CD4-positive, CD25-positive, alpha-beta regulatory T cell (primary cell): ENCODE results near the gene RAPGEF5. TPM values are rescaled to one million over a fixed set of nuclear protein-coding genes. Genes with fewer than 3 reads are reported as not detected.

Experiments
- ATAC-seq, 2 donors: fragments of 150-1000 bp; cut with Tn5 transposase; one replicate each; pipeline ENCODE4 v1.10.0; 2021; ENCODE audit warnings: low read depth in 2 of 2, moderate number of reproducible peaks in 2 of 2, moderate library complexity in 1 of 2
- DNase-seq, 3 donors: peaks; one replicate each; pipeline versions ENCODE4 v3.0.0 to v3.0.0-alpha.2; 2012 to 2022; ENCODE audit warnings: mixed read lengths in 1 of 3
- H3K27ac ChIP-seq: one replicate; pipeline ENCODE4 v1.7.0; 2013; ENCODE audit warnings: mild to moderate bottlenecking, low read length; ENCODE audit not compliant: insufficient read depth, poor library complexity, severe bottlenecking
- H3K27me3 ChIP-seq: one replicate; pipeline ENCODE4 v1.7.0; 2013; ENCODE audit warnings: low read length; ENCODE audit not compliant: control insufficient read depth, insufficient read depth
- H3K36me3 ChIP-seq: one replicate; pipeline ENCODE4 v1.7.0; 2013; ENCODE audit warnings: mild to moderate bottlenecking, low read length, moderate library complexity; ENCODE audit not compliant: control insufficient read depth, insufficient read depth
- H3K4me1 ChIP-seq: 2 replicates; pipeline ENCODE4 v1.7.0; 2013; ENCODE audit warnings: mild to moderate bottlenecking, low read length; ENCODE audit not compliant: insufficient read depth, control insufficient read depth, poor library complexity, severe bottlenecking
- H3K4me3 ChIP-seq: one replicate; pipeline ENCODE4 v1.7.0; 2013; ENCODE audit warnings: low read depth, mild to moderate bottlenecking, low read length, moderate library complexity
- H3K9me3 ChIP-seq, 2 experiments: 1 replicate in 1 of 2; 2 replicates in 1 of 2; pipeline ENCODE4 v1.7.0; 2013; ENCODE audit warnings: low read length in 2 of 2, mild to moderate bottlenecking in 1 of 2, moderate library complexity in 1 of 2; ENCODE audit not compliant: control insufficient read depth in 2 of 2
- H3K27ac Mint-ChIP-seq, 3 donors: one replicate each; pipeline ENCODE4 v1.8.0; 2020 to 2022; ENCODE audit warnings: mild to moderate bottlenecking in 3 of 3, mixed read lengths in 3 of 3, moderate library complexity in 2 of 3
- H3K27me3 Mint-ChIP-seq: one replicate; pipeline ENCODE4 v1.8.0; 2022; ENCODE audit warnings: mild to moderate bottlenecking, mixed read lengths
- H3K36me3 Mint-ChIP-seq: one replicate; pipeline ENCODE4 v1.8.0; 2020; ENCODE audit warnings: mixed read lengths
- H3K4me1 Mint-ChIP-seq, 4 donors: one replicate each; pipeline ENCODE4 v1.8.0; 2020 to 2022; ENCODE audit warnings: mixed read lengths in 4 of 4, mild to moderate bottlenecking in 1 of 4
- H3K4me3 Mint-ChIP-seq, 4 donors: one replicate each; pipeline ENCODE4 v1.8.0; 2020 to 2022; ENCODE audit warnings: mild to moderate bottlenecking in 4 of 4, mixed read lengths in 4 of 4, moderate library complexity in 3 of 4
- H3K9me3 Mint-ChIP-seq, 7 donors: one replicate each; pipeline ENCODE4 v1.8.0; 2020 to 2022; ENCODE audit warnings: mixed read lengths in 7 of 7, mild to moderate bottlenecking in 3 of 7, moderate library complexity in 2 of 7
- polyA plus RNA-seq, 4 donors: library from polyadenylated mRNA; unstranded; fragments of 300-500 nt; fragmentation: Illumina TruSeq; gene quantifications; one replicate each; pipeline ENCODE4 v1.2.3, GENCODE V29; 2021
- total RNA-seq: library from RNA; stranded (reverse); gene quantifications from one replicate; pipeline ENCODE4 v1.2.3, GENCODE V29; 2022

The RAPGEF5 gene
- total and polyA plus RNA-seq, 5 donors from 2014 or later: not detected

DNA sequence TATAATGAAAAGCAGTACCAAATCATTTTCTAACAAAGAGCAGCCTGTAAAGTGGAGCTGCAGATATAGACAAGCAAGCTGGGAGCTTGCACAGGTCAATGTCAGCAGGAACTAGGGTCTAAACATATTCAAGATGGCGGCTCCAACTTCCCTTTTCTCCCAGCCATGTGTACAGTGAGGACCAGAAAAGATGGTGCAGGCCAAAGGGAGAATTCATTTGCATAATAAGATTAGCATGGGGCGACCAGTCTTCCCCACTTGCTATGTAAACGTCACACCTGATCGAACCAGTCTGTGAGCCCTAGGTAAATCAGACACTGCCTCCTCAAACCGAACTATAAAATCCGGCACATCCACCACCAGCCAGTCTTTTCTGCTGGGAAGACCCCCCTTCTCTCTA is 4.4 kb upstream of the RAPGEF5 start:
- H3K9me3 Mint-ChIP-seq: peaks cover 0 to 7% (median 0%) of the 10 kb centered on the region in 7 donors
- H3K27ac Mint-ChIP-seq: no peak overlapping the region
- H3K4me3 Mint-ChIP-seq: no peak overlapping the region
- H3K27me3 Mint-ChIP-seq: peaks cover 10% of the 10 kb centered on the region
- Histone ChIP-seq H3K4me3 (no peak overlapping the region), H3K36me3 (no peaks in the 10 kb centered on the region), H3K4me1 (no peaks in the 10 kb centered on the region), H3K9me3 (no peaks in the 10 kb centered on the region), H3K27ac (no peak overlapping the region), H3K27me3 (peaks cover 6% of the 10 kb centered on the region)
- H3K36me3 Mint-ChIP-seq: no peaks in the 10 kb centered on the region
- ATAC-seq (no peak), DNase-seq (no peak)
- H3K4me1 Mint-ChIP-seq: peaks cover 0 to 4% (median 2%) of the 10 kb centered on the region in 4 donors

- Mint-ChIP-seq H3K27me3 (peaks cover 27% of the 10 kb centered on the region), H3K36me3 (no peaks in the 10 kb centered on the region), H3K4me1 (peaks cover 0 to 4% (median 2%) of the 10 kb centered on the region in 4 donors), H3K4me3 (peak overlapping the region in 1 of 4 donors; percentile 10), H3K9me3 (peaks cover 0 to 7% (median 4%) of the 10 kb centered on the region in 7 donors), H3K27ac (no peak overlapping the region)
- Histone ChIP-seq H3K4me3 (no peak overlapping the region), H3K4me1 (no peaks in the 10 kb centered on the region), H3K27ac (no peak overlapping the region), H3K27me3 (peaks cover 13% of the 10 kb centered on the region), H3K9me3 (no peaks in the 10 kb centered on the region), H3K36me3 (no peaks in the 10 kb centered on the region)
- ATAC-seq (no peak), DNase-seq (no peak)
These were observed 2.1 kb upstream of the RAPGEF5 start for GRCh38 chr7:22358820-22359697.

DNA sequence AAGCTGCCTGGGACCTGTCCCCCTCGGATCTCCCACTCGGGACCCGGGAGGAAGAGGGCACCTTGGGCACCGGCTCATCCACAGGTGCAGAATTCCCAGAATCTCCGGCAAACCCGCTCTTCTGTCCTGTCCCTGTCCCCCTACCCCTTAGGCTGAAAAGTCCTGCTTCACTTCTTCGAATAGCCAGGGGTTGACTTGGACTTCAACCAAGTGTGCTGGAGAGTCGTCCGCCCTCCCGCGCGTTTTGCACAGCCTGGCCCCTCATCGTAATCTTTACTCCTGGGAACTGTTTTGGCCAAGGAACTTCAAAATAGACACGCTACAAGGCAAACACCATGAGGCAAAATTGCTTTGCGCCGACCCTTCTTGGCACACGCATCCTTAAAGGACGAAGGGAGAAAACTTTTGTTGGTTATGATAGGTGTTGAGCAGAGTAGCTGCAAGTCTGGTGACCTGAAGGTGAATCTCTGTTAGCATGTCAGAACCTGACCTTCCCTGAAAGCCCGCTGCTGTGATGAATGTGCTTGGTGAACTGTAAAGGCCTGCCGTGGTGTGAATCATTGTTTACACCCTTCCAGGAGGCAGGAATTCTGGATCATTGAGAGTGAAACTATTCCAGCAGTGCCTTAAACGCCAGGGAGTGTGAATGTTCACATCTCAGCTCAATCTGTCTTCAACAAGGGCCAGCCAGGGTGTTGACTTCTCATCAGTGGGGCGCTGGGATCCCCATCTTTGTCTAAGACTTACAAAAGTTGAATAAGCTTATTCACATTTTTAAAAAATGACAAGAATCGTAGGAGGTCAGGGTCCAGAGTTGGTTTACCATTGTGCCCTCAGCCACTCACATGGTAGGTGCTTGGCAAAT is 589 bp upstream of the RAPGEF5 start:
- ATAC-seq (no peak), DNase-seq (no peak)
- H3K9me3 Mint-ChIP-seq: peaks cover 0 to 8% (median 4%) of the 10 kb centered on the region in 7 donors
- H3K27me3 ChIP-seq: peaks cover 13% of the 10 kb centered on the region
- no peaks in the 10 kb centered on the region for H3K9me3 ChIP-seq
- H3K4me3 ChIP-seq: no peak overlapping the region
- no peaks in the 10 kb centered on the region for H3K36me3 ChIP-seq
- no peak overlapping the region for H3K4me3 Mint-ChIP-seq
- no peak overlapping the region for H3K27ac Mint-ChIP-seq
- peaks cover 27% of the 10 kb centered on the region for H3K27me3 Mint-ChIP-seq
- H3K36me3 Mint-ChIP-seq: no peaks in the 10 kb centered on the region
- no peaks in the 10 kb centered on the region for H3K4me1 ChIP-seq
- H3K4me1 Mint-ChIP-seq: peaks cover 0 to 4% (median 2%) of the 10 kb centered on the region in 4 donors
- H3K27ac ChIP-seq: no peak overlapping the region

GRCh38 chr7:22356010-22356691 is 803 bp downstream of the RAPGEF5 start:
- H3K9me3 ChIP-seq: no peaks in the 10 kb centered on the region
- Mint-ChIP-seq H3K9me3 (peaks cover 0 to 11% (median 4%) of the 10 kb centered on the region in 7 donors), H3K27ac (no peak overlapping the region), H3K36me3 (no peaks in the 10 kb centered on the region), H3K4me3 (no peak overlapping the region), H3K27me3 (peaks cover 27% of the 10 kb centered on the region), H3K4me1 (peaks cover 0 to 4% (median 2%) of the 10 kb centered on the region in 4 donors)
- no peak overlapping the region for H3K27ac ChIP-seq
- H3K27me3 ChIP-seq: peaks cover 15% of the 10 kb centered on the region
- ATAC-seq (no peak), DNase-seq (no peak)
- no peaks in the 10 kb centered on the region for H3K36me3 ChIP-seq
- no peaks in the 10 kb centered on the region for H3K4me1 ChIP-seq
- no peak overlapping the region for H3K4me3 ChIP-seq

DNA sequence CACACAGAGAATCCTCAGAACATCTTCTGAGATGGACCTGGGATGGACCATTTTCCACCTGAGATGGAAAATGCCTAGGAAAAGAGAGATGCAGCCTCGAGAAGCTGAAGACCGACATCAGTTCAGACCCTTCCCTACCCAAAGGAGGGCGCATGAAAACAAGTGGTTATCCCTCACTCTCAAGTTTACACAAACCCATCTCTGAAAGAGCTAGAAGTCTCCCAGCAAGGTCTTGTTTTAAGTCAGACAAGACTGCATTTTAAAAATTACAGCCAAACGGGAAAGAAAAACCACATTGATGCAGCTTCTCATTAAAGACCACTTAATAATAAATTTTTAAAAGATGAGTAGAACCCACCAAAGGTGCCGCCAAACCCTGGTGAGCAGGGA is 1.3 kb downstream of the RAPGEF5 start:
- Mint-ChIP-seq H3K27me3 (peaks cover 27% of the 10 kb centered on the region), H3K36me3 (no peaks in the 10 kb centered on the region), H3K4me1 (peaks cover 0 to 4% (median 2%) of the 10 kb centered on the region in 4 donors), H3K9me3 (peaks cover 0 to 11% (median 4%) of the 10 kb centered on the region in 7 donors), H3K27ac (no peak overlapping the region), H3K4me3 (no peak overlapping the region)
- DNase-seq (no peak), ATAC-seq (no peak)
- Histone ChIP-seq H3K27me3 (peaks cover 15% of the 10 kb centered on the region), H3K36me3 (no peaks in the 10 kb centered on the region), H3K27ac (no peak overlapping the region), H3K4me1 (no peaks in the 10 kb centered on the region), H3K9me3 (no peaks in the 10 kb centered on the region), H3K4me3 (no peak overlapping the region)

GRCh38 chr7:22354462-22354861 is 2.5 kb downstream of the RAPGEF5 start:
- Mint-ChIP-seq H3K4me1 (peaks cover 0 to 4% (median 2%) of the 10 kb centered on the region in 4 donors), H3K36me3 (no peaks in the 10 kb centered on the region), H3K4me3 (no peak overlapping the region), H3K9me3 (peaks cover 0 to 11% (median 4%) of the 10 kb centered on the region in 7 donors), H3K27ac (no peak overlapping the region), H3K27me3 (peaks cover 27% of the 10 kb centered on the region)
- Histone ChIP-seq H3K9me3 (no peaks in the 10 kb centered on the region), H3K4me1 (no peaks in the 10 kb centered on the region), H3K36me3 (no peaks in the 10 kb centered on the region), H3K27me3 (peaks cover 15% of the 10 kb centered on the region), H3K4me3 (no peak overlapping the region), H3K27ac (no peak overlapping the region)
- DNase-seq (no peak), ATAC-seq (no peak)

- ATAC-seq (no peak), DNase-seq (no peak)
- H3K27ac ChIP-seq: no peak overlapping the region
- peaks cover 0 to 3% (median under 1%) of the 10 kb centered on the region in 4 donors for H3K4me1 Mint-ChIP-seq
- no peaks in the 10 kb centered on the region for H3K4me1 ChIP-seq
- no peaks in the 10 kb centered on the region for H3K36me3 Mint-ChIP-seq
- no peak overlapping the region for H3K27ac Mint-ChIP-seq
- no peak overlapping the region for H3K4me3 ChIP-seq
- no peaks in the 10 kb centered on the region for H3K9me3 ChIP-seq
- peaks cover 15% of the 10 kb centered on the region for H3K27me3 ChIP-seq
- peaks cover 22% of the 10 kb centered on the region for H3K27me3 Mint-ChIP-seq
- H3K36me3 ChIP-seq: no peaks in the 10 kb centered on the region
- peaks cover 0 to 11% (median 0%) of the 10 kb centered on the region in 7 donors for H3K9me3 Mint-ChIP-seq
- H3K4me3 Mint-ChIP-seq: no peak overlapping the region
These were observed 4.1 kb downstream of the RAPGEF5 start for GRCh38 chr7:22352887-22353286.
